AG09309 (cell line): ENCODE data around the gene BRD9.
"Not testable (repeated sequence)": the region's sequence is repeated elsewhere in the genome, so short reads cannot be mapped to it uniquely, and the experiment has no call there.

ENCODE experiments used
- DNase-seq: peaks from one replicate; pipeline ENCODE4 v3.0.0-alpha.2; 2010; ENCODE audit warnings: low read depth
- H3K4me3 ChIP-seq: 2 replicates; pipeline ENCODE4 v1.5.1; 2011; ENCODE audit warnings: mild to moderate bottlenecking, low read depth, low read length, moderate library complexity; ENCODE audit not compliant: control insufficient read depth
- TF ChIP-seq, protein P1 (sequence below): IDR thresholded peaks from 2 replicates; pipeline ENCODE4 v1.5.1; 2011; ENCODE audit warnings: mild to moderate bottlenecking, low read depth, low read length, inconsistent platforms; ENCODE audit not compliant: insufficient read depth, control insufficient read depth; ENCODE audit errors: missing control alignments

Gene BRD9

DNA sequence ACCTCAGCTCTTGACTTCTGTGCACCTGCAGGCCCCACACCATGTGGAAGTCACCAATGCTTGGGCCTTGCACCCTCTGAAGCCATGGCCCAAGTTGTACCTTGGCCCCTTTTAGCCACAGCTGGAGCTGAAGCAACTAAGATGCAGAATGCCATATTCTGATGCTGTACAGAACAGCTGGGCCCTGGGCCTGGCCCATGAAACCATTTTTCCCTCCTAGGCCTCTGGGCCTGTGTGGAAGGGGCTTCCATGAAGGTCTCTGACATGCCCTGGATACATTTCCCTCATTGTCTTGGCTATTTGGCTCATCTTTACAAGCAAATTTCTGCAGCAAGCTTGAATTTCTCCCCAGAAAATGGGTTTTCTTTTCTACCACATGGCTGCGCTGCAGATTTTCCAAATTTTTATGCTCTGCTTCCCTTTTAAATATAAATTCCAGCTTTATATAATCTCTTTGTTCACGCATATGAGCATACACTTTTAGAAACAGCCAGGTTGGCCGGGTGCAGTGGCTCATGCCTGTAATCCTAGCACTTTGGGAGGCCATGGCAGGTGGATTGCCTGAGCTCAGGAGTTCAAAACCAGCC is 41.9 kb upstream of the BRD9 start:
- H3K4me3 ChIP-seq, DNase-seq: not testable (repeated sequence)
- TF ChIP-seq, protein P1, sequence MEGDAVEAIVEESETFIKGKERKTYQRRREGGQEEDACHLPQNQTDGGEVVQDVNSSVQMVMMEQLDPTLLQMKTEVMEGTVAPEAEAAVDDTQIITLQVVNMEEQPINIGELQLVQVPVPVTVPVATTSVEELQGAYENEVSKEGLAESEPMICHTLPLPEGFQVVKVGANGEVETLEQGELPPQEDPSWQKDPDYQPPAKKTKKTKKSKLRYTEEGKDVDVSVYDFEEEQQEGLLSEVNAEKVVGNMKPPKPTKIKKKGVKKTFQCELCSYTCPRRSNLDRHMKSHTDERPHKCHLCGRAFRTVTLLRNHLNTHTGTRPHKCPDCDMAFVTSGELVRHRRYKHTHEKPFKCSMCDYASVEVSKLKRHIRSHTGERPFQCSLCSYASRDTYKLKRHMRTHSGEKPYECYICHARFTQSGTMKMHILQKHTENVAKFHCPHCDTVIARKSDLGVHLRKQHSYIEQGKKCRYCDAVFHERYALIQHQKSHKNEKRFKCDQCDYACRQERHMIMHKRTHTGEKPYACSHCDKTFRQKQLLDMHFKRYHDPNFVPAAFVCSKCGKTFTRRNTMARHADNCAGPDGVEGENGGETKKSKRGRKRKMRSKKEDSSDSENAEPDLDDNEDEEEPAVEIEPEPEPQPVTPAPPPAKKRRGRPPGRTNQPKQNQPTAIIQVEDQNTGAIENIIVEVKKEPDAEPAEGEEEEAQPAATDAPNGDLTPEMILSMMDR, result peak; percentile 43

DNA sequence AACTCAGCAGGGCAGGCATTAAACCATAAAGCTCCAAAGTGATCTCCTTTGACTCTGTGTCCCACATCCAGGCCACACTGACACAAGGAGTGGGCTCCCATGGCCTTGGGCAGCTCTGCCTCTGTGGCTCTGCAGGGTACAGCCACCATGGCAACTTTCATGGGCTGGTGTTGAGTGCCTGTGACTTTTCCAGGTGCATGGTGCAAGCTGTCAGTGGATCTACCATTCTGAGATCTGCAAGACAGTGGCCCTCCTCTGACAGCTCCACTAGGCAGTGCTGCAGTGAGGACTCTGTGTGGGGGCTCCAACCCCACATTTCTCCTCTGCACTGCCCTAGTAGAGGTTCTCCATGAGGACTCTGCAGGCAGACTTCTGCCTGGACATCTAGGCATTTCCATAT is 41.4 kb upstream of the BRD9 start:
- DNase-seq, result not testable (repeated sequence)

DNA sequence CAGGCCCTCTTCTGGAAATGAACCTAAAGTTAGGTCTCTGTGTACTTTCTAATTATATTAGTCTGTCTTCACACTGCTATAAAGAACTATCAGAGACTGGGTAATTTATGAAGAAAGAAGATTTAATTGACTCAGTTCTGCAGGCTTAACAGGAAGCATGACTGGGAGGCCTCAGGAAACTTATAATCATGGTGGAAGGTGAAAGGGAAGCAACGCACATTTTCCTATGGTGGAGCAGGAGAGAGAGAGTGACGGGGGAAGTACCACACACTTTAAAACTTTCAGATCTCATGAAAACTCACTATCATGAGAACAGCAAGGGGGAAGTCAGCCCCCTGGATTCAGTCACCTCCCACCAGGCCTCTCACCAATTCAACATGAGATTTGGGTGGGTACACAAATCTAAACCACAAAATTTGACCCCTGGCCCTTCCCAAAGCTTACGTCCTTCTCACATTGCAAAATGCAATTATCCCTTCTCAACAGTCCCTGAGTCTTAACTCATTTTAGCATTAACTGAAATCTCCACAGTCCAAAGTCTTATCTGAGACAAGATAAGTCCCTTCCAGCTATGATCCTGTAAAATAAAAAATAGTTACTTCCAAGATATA is 40.8 kb upstream of the BRD9 start:
- DNase-seq, result no peak
- TF ChIP-seq, protein P1, result no peak
- no peak overlapping the region for H3K4me3 ChIP-seq

More for the DNA sequence above, 41.4 kb upstream of the BRD9 start:
- not testable (repeated sequence) for H3K4me3 ChIP-seq

DNA sequence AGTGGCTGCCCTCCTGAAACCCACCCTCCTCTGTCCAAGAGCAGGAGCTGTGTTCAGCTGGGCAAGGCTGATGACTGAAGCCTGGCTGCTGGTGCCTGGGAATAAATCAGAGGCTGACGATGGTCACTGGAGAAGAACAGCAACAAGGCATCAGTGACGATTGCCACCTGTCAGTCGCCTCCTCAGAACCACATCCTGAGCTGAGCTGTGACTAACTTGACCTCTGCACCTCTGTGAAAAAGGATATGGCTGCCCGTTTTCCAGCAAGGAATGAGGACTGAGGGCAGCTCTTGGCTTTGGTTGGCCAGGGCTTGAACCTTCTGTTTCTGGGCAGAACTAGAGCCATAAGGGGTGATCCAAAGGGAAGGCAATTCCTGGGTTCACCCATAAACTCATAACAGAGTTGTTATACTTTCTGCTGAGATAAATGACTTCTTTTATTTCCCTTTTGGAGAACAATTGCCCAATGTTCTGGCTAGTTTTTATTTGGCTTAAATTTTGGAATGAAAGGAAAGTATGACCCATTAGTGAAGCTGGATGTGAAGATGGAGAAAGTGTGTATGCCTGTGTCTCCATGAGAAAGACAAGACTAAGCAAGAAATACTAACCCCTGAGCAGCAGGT is 40.1 kb upstream of the BRD9 start:
- TF ChIP-seq, protein P1, result no peak
- DNase-seq, result no peak
- H3K4me3 ChIP-seq, result no peak overlapping the region

DNA sequence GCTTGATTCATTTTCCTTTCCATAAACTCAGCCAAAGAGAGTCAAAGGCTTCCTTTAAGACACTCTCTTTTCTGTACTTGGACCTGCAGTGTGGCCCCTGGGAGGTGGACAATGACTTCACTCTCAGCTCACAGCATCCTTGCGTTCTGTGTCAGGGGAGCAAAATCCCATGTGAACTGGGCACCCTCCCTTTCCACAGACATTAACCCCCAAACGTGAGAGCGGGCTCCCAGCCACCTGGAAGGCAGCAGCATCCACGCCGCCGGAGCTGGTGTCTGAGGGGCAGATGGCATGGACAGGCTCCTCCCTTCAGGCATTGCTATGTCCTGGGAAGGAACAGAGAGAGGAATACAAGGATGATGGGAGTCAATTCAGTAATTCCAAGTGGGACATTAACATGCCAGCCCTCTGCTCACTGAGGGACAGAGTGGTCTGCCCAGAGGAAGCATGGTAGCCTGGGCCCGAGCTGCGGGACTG is 39.6 kb upstream of the BRD9 start:
- H3K4me3 ChIP-seq, result no peak overlapping the region
- DNase-seq, result no peak
- TF ChIP-seq, protein P1, result no peak

DNA sequence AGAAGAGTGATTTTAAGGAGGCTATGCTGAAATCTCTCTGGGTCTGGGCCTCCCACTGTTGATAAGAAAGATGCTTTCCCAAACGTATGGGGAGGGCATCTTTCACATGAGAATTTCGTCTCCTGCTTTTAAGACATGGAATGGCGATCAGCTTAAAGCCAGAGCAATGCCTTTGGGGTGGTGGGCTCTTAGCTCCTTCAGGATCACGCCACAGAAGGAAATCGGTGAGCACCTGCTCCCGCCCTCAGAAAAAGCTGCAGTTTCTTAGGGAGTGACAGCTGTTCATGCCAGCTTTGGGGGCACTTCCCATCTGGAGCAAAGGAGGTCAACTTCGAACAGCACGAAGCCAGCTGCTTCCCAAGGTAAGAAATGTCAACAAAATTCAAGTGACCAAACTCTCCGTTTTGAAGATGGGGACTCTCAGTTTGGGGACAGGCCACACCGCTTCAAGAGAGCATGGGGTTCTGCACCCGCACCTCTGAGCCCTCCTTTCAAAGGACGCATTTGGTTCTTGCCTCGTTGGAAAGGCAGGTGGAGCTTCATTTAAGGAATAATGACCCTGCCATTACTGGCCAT is 39.1 kb upstream of the BRD9 start:
- DNase-seq, result no peak
- TF ChIP-seq, protein P1, result no peak

DNA sequence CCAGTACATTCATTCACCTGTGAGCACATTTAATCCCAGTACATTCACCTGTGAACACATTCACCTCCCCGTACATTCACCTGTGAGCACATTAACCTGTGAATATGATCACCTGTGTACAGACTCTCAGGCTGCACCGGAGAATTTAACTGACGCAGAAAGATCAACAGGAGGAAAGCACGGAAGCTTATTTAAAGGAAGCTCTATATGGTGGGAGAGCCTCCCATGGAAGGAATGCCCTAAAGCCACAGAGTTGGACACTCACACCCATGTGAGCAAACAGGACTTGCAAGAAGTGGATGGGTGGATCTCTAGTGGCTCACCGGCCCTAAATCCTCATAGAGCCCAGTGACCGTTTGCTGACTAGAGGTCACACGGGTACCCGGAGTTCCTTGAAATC is 38.3 kb upstream of the BRD9 start:
- H3K4me3 ChIP-seq, result no peak overlapping the region
- TF ChIP-seq, protein P1, result no peak
- DNase-seq, result no peak

More for the DNA sequence above, 39.1 kb upstream of the BRD9 start:
- H3K4me3 ChIP-seq, result no peak overlapping the region
